Heart left ventricle (tissue), 13 donors: ENCODE results near the gene COPZ1.

Experiments used
- CTCF ChIP-seq, 12 donors: fragments of 200-600 bp; sonication (generic) in 4 of 12; IDR thresholded peaks; one replicate each; pipeline versions ENCODE4 v1.5.0 to v1.8.0; 2018 to 2022; ENCODE audit warnings: antibody characterized with exemption in 12 of 12, mild to moderate bottlenecking in 5 of 12
- POLR2A ChIP-seq, 2 donors: fragments of 450-650 bp; IDR thresholded peaks; one replicate each; pipeline ENCODE4 v1.6.1; 2017; ENCODE audit warnings: antibody characterized with exemption in 2 of 2, mild to moderate bottlenecking in 2 of 2, moderate library complexity in 2 of 2
- donor health status: ischemic (EF 13 %, LVEDD 7.1; RV severe dilation, severe dysfunction).
- donor health status: DM: no; HTN: yes; CAD: no.
- donor health status: DM: no; HTN: no; CAD: no.
- donor health status: ischemic (EF 25% LVEDD 6.9; RV normal size, moderate dysfunction).
- donor health status: ischemic (EF 25% LVEDD 5.7; RV mildly dilated, moderate dysfunction).
- donor health status: ischemic (EF 35%, LVEDD 5.7; RV mildly dilated, moderate dysfunction).
- donor health status: nonischemic (EF 11% LVEDD 7.7; RV severe dilation, severe dysfunction).
- donor health status: DM: yes; HTN: yes; CAD: no.
- donor health status: PGD.
- donor health status: ischemic (EF 29% LVEDD 5.4; RV normal size, mild dysfunction).
- donor health status: nonischemic (EF 23%, LVEDD 6.1; RV moderate dilation, normal function).

GRCh38 chr12:54340846-54341245, 15.9 kb downstream of the COPZ1 start:
- TF ChIP-seq CTCF (IDR thresholded peaks at IDR 0.05) (no peak), POLR2A (IDR thresholded peaks at IDR 0.05) (no peak)
